H1 (cell line): ENCODE measurements around the gene MKLN1.

Experiments used
- CTCF ChIP-seq, 3 experiments: IDR thresholded peaks; 1 replicate in 2 of 3; 2 replicates in 1 of 3; pipeline versions ENCODE4 v1.5.1 to v1.6.1; 2011; ENCODE audit warnings: low read length in 3 of 3, mild to moderate bottlenecking in 3 of 3, inconsistent platforms in 2 of 3, low read depth in 1 of 3, moderate library complexity in 1 of 3; ENCODE audit not compliant: insufficient read depth in 1 of 3; ENCODE audit errors: control extremely low read depth in 1 of 3
- EZH2 ChIP-seq: fragments of 200-600 bp; sonication (generic); IDR thresholded peaks from 2 replicates; pipeline ENCODE4 v1.7.1; 2012; ENCODE audit warnings: low read depth, mild to moderate bottlenecking, moderate library complexity, low read length, inconsistent platforms; ENCODE audit not compliant: severe bottlenecking
- GABPA ChIP-seq: IDR thresholded peaks from 2 replicates; pipeline ENCODE4 v1.6.1; 2011; ENCODE audit warnings: mild to moderate bottlenecking, low read length, moderate library complexity, borderline replicate concordance; ENCODE audit not compliant: insufficient read depth
- POLR2A ChIP-seq, 2 experiments: IDR thresholded peaks; 1 replicate in 1 of 2; 2 replicates in 1 of 2; pipeline ENCODE4 v1.6.1; 2011; ENCODE audit warnings: low read depth in 2 of 2, low read length in 2 of 2, mild to moderate bottlenecking in 2 of 2; ENCODE audit errors: control extremely low read depth in 1 of 2
- RFX5 ChIP-seq: IDR thresholded peaks from 2 replicates; pipeline ENCODE4 v1.6.1; 2011; ENCODE audit warnings: low read depth, low read length, improper control_type of control experiment, borderline replicate concordance

- TF ChIP-seq POLR2A (IDR thresholded peaks at IDR 0.05; ENCODE audit: control extremely low read depth in 1 of 2, low read depth in 2 of 2, low read length in 2 of 2), result no peak
- TF ChIP-seq CTCF (IDR thresholded peaks at IDR 0.05; ENCODE audit: control extremely low read depth in 1 of 3, insufficient read depth in 1 of 3, low read depth in 1 of 3, low read length in 3 of 3), result no peak
- no peak for TF ChIP-seq GABPA
- no peak for TF ChIP-seq EZH2
- no peak for TF ChIP-seq RFX5
These were observed 209.9 kb downstream of the MKLN1 start for GRCh38 chr7:131537571-131537978.
